ENCODE measurements around the gene JPH3.

JPH3 gene

GRCh38 chr16:87602001-87602775, at the start of gene JPH3:
TSS of gene JPH3 (plus strand) at chr16:87602508. CDS start at chr16:87603147, 639 bp downstream.
- no peak for DNase-seq (ENCODE audit: low spot score)

GRCh38 chr16:87552772-87553573, 49.3 kb upstream of the JPH3 start:
- DNase-seq (ENCODE audit: low spot score) = no peak

GRCh38 chr16:87554754-87555427, 47.4 kb upstream of the JPH3 start:
- DNase-seq (ENCODE audit: low spot score) = no peak

GRCh38 chr16:87555647-87556046, 46.7 kb upstream of the JPH3 start:
- no peak for DNase-seq (ENCODE audit: low spot score)

- DNase-seq (ENCODE audit: low spot score) = no peak
Observed at GRCh38 chr16:87556941-87557459, 45.3 kb upstream of the JPH3 start.

- no peak for DNase-seq (ENCODE audit: low spot score)
Observed at GRCh38 chr16:87558682-87559081, 43.6 kb upstream of the JPH3 start.

- DNase-seq (ENCODE audit: low spot score) = no peak
Observed at GRCh38 chr16:87559945-87560344, 42.4 kb upstream of the JPH3 start.

- DNase-seq (ENCODE audit: low spot score) = no peak
Observed at GRCh38 chr16:87560428-87561199, 41.7 kb upstream of the JPH3 start.

- no peak for DNase-seq (ENCODE audit: low spot score)
Observed at GRCh38 chr16:87561200-87562105, 40.9 kb upstream of the JPH3 start.

- no peak for DNase-seq (ENCODE audit: low spot score)
Observed at GRCh38 chr16:87562201-87562600, 40.1 kb upstream of the JPH3 start.

- no peak for DNase-seq (ENCODE audit: low spot score)
Observed at GRCh38 chr16:87563022-87563421, 39.3 kb upstream of the JPH3 start.

GRCh38 chr16:87563714-87564523, 38.4 kb upstream of the JPH3 start:
- DNase-seq (ENCODE audit: low spot score) = no peak

GRCh38 chr16:87564524-87564778, 37.9 kb upstream of the JPH3 start:
- no peak for DNase-seq (ENCODE audit: low spot score)

GRCh38 chr16:87569601-87570571, 32.4 kb upstream of the JPH3 start:
- DNase-seq (ENCODE audit: low spot score) = no peak

- no peak for DNase-seq (ENCODE audit: low spot score)
Observed at GRCh38 chr16:87570572-87570937, 31.8 kb upstream of the JPH3 start.

- no peak for DNase-seq (ENCODE audit: low spot score)
Observed at GRCh38 chr16:87570938-87571867, 31.1 kb upstream of the JPH3 start.

GRCh38 chr16:87571868-87572244, 30.5 kb upstream of the JPH3 start:
- no peak for DNase-seq (ENCODE audit: low spot score)

- no peak for DNase-seq (ENCODE audit: low spot score)
Observed at GRCh38 chr16:87572959-87573358, 29.3 kb upstream of the JPH3 start.

All from activated CD4-positive, alpha-beta T cell treated with anti-CD3 and anti-CD28 coated beads, Interleukin-2, Interleukin-4, amounts not matched to agents 100 ng/mL and 50 ng/mL, durations not matched to agents 16 hours and 8 hours (primary cell).